Stimulated activated CD4-positive, alpha-beta T cell treated with anti-CD3 and anti-CD28 coated beads, TNF-alpha, amount 100 ng/mL, for 4 hours (primary cell): ENCODE data around the gene FRMD1.

Experiments used
- DNase-seq, 3 experiments: peaks; one replicate each; pipeline ENCODE4 v3.0.0-alpha.2; 2020; ENCODE audit warnings: low read depth in 3 of 3

Gene FRMD1

GRCh38 chr6:168095716-168096250 is 16.8 kb upstream of the FRMD1 start:
- DNase-seq = no peak

- no peak for DNase-seq
Measured at GRCh38 chr6:168095171-168095691, 16.2 kb upstream of the FRMD1 start.

- DNase-seq = no peak
Measured at GRCh38 chr6:168093634-168094033, 14.6 kb upstream of the FRMD1 start.

GRCh38 chr6:168093071-168093505 is 14.1 kb upstream of the FRMD1 start:
- no peak for DNase-seq

GRCh38 chr6:168092541-168092940 is 13.5 kb upstream of the FRMD1 start:
- DNase-seq = no peak

- no peak for DNase-seq
Measured at GRCh38 chr6:168091381-168092264, 12.6 kb upstream of the FRMD1 start.

- DNase-seq = no peak
Measured at GRCh38 chr6:168090706-168091105, 11.7 kb upstream of the FRMD1 start.

- no peak for DNase-seq
Measured at GRCh38 chr6:168090064-168090690, 11.2 kb upstream of the FRMD1 start.

- DNase-seq = no peak
Measured at GRCh38 chr6:168089186-168090063, 10.4 kb upstream of the FRMD1 start.

GRCh38 chr6:168088161-168089053 is 9.4 kb upstream of the FRMD1 start:
- DNase-seq = no peak

- no peak for DNase-seq
Measured at GRCh38 chr6:168087436-168088160, 8.6 kb upstream of the FRMD1 start.

- DNase-seq = no peak
Measured at GRCh38 chr6:168086616-168087015, 7.6 kb upstream of the FRMD1 start.

GRCh38 chr6:168086066-168086465 is 7.1 kb upstream of the FRMD1 start:
- no peak for DNase-seq

GRCh38 chr6:168084465-168085160 is 5.6 kb upstream of the FRMD1 start:
- DNase-seq = no peak

- no peak for DNase-seq
Measured at GRCh38 chr6:168083514-168083885, 4.5 kb upstream of the FRMD1 start.

- no peak for DNase-seq
Measured at GRCh38 chr6:168082860-168083513, 4.0 kb upstream of the FRMD1 start.

GRCh38 chr6:168081858-168082546 is 3.0 kb upstream of the FRMD1 start:
- DNase-seq = no peak

- no peak for DNase-seq
Measured at GRCh38 chr6:168080393-168081077, 1.5 kb upstream of the FRMD1 start.
